CD14-positive monocyte (primary cell): Measurements from ENCODE around the gene RARRES1. TPM values are rescaled to one million over a fixed set of nuclear protein-coding genes. Genes with fewer than 3 reads are reported as not detected.

Source experiments
- DNase-seq, 3 donors: peaks; one replicate each; pipeline ENCODE4 v3.0.0-alpha.2; 2011 to 2022
- H2AFZ ChIP-seq: 2 replicates; pipeline ENCODE4 v1.6.0; 2012; ENCODE audit warnings: mild to moderate bottlenecking, low read depth, low read length, inconsistent platforms; ENCODE audit not compliant: insufficient read depth, poor library complexity, severe bottlenecking
- H3K27ac ChIP-seq, 2 donors: 1 replicate in 1 of 2; 2 replicates in 1 of 2; pipeline ENCODE4 v1.5.1; 2012 to 2013; ENCODE audit warnings: low read length in 2 of 2, control low read depth in 1 of 2, inconsistent platforms in 1 of 2, low read depth in 1 of 2, mild to moderate bottlenecking in 1 of 2
- H3K27me3 ChIP-seq, 2 donors: one replicate each; pipeline versions ENCODE4 v1.6.0 to v1.6.1; 2011 to 2013; ENCODE audit warnings: low read length in 2 of 2; ENCODE audit not compliant: control insufficient read depth in 2 of 2, insufficient read depth in 2 of 2
- H3K36me3 ChIP-seq, 2 donors: replicated peaks in 1 of 2; 1 replicate in 1 of 2; 2 replicates in 1 of 2; pipeline versions ENCODE4 v1.5.1 to v1.6.1; 2012 to 2013; ENCODE audit warnings: low read length in 2 of 2, control low read depth in 1 of 2, inconsistent platforms in 1 of 2, mild to moderate bottlenecking in 1 of 2; ENCODE audit not compliant: insufficient read depth in 2 of 2, control insufficient read depth in 1 of 2
- H3K4me1 ChIP-seq, 2 donors: 1 replicate in 1 of 2; 2 replicates in 1 of 2; pipeline versions ENCODE4 v1.5.1 to v1.6.1; 2012 to 2013; ENCODE audit warnings: low read length in 2 of 2, control low read depth in 1 of 2, inconsistent platforms in 1 of 2, mild to moderate bottlenecking in 1 of 2, moderate library complexity in 1 of 2; ENCODE audit not compliant: insufficient read depth in 2 of 2, control insufficient read depth in 1 of 2
- H3K4me2 ChIP-seq: replicated peaks from 2 replicates; pipeline ENCODE3; 2012; ENCODE audit warnings: low read length, moderate library complexity, mild to moderate bottlenecking; ENCODE audit not compliant: poor library complexity, severe bottlenecking; ENCODE audit errors: extremely low read depth
- H3K4me3 ChIP-seq, 3 experiments: fragments of 200-600 bp in 1 of 3; sonication (generic) in 1 of 3; replicated peaks in 1 of 3; 1 replicate in 2 of 3; 2 replicates in 1 of 3; pipeline ENCODE4 v1.5.1; 2011 to 2013; ENCODE audit warnings: low read length in 3 of 3, mild to moderate bottlenecking in 3 of 3, control low read depth in 2 of 3, low read depth in 2 of 3, inconsistent platforms in 1 of 3, moderate library complexity in 1 of 3
- H3K79me2 ChIP-seq: 2 replicates; pipeline ENCODE4 v1.6.0; 2012; ENCODE audit warnings: mild to moderate bottlenecking, control low read depth, inconsistent platforms, low read length, moderate library complexity; ENCODE audit not compliant: insufficient read depth
- H3K9ac ChIP-seq: 2 replicates; pipeline ENCODE4 v1.6.0; 2017; ENCODE audit warnings: low read length, mild to moderate bottlenecking; ENCODE audit not compliant: insufficient read depth, poor library complexity, severe bottlenecking
- H3K9me3 ChIP-seq, 2 donors: replicated peaks in 1 of 2; 1 replicate in 1 of 2; 2 replicates in 1 of 2; pipeline versions ENCODE4 v1.5.1 to v1.6.1; 2012 to 2013; ENCODE audit warnings: low read length in 2 of 2, control low read depth in 1 of 2; ENCODE audit not compliant: control insufficient read depth in 1 of 2, insufficient read depth in 1 of 2
- H4K20me1 ChIP-seq: 2 replicates; pipeline ENCODE4 v1.6.0; 2012; ENCODE audit warnings: mild to moderate bottlenecking, low read length, control low read depth, moderate library complexity; ENCODE audit not compliant: insufficient read depth
- H3K27ac Mint-ChIP-seq, 7 donors: one replicate each; pipeline ENCODE4 v1.8.0; 2020; ENCODE audit warnings: mild to moderate bottlenecking in 7 of 7, mixed read lengths in 7 of 7, moderate library complexity in 6 of 7, inconsistent platforms in 2 of 7
- H3K27me3 Mint-ChIP-seq, 3 donors: one replicate each; pipeline ENCODE4 v1.8.0; 2021 to 2022; ENCODE audit warnings: low read depth in 3 of 3, mild to moderate bottlenecking in 3 of 3, mixed read lengths in 3 of 3, moderate library complexity in 3 of 3, inconsistent platforms in 1 of 3
- H3K36me3 Mint-ChIP-seq, 2 donors: one replicate each; pipeline ENCODE4 v1.8.0; 2020; ENCODE audit warnings: mixed read lengths in 2 of 2, inconsistent platforms in 1 of 2, mild to moderate bottlenecking in 1 of 2
- H3K4me1 Mint-ChIP-seq: one replicate; pipeline ENCODE4 v1.8.0; 2020; ENCODE audit warnings: mild to moderate bottlenecking, mixed read lengths
- H3K4me3 Mint-ChIP-seq, 2 donors: one replicate each; pipeline ENCODE4 v1.8.0; 2020; ENCODE audit warnings: mild to moderate bottlenecking in 2 of 2, mixed read lengths in 2 of 2, moderate library complexity in 1 of 2
- H3K9me3 Mint-ChIP-seq, 7 donors: one replicate each; pipeline ENCODE4 v1.8.0; 2020 to 2022; ENCODE audit warnings: mixed read lengths in 7 of 7, mild to moderate bottlenecking in 6 of 7, moderate library complexity in 6 of 7, inconsistent platforms in 2 of 7
- CTCF ChIP-seq: fragments of 200-600 bp; IDR thresholded peaks from one replicate; pipeline ENCODE4 v1.8.0; 2022; ENCODE audit warnings: antibody characterized with exemption, mild to moderate bottlenecking
- WGBS: methylation state at CpG from one replicate; pipeline ENCODE4 v1.1.5; 2013; ENCODE audit warnings: missing lambda C conversion rate; ENCODE audit not compliant: insufficient coverage; 5-methylcytosine and 5-hydroxymethylcytosine counted together
- intact Hi-C, 2 donors: fragments of 100-400 bp; cut with micrococcal nuclease; formaldehyde crosslinking; loops; one replicate each; pipeline versions ENCODE4 v1.15.0 to v1.15.1; 2023
- polyA plus RNA-seq, 3 donors: library from polyadenylated mRNA; depleted of rRNA in 1 of 3; unstranded in 2 of 3; stranded (reverse) in 1 of 3; fragments of 300-500 nt in 2 of 3; fragments of >200 nt in 1 of 3; fragmentation: Illumina TruSeq in 2 of 3; gene quantifications; 1 replicate in 2 of 3; 2 replicates in 1 of 3; pipeline ENCODE4 v1.2.3, GENCODE V29; 2012 to 2021

RARRES1 gene
- polyA plus RNA-seq, 3 donors: not detected

DNA sequence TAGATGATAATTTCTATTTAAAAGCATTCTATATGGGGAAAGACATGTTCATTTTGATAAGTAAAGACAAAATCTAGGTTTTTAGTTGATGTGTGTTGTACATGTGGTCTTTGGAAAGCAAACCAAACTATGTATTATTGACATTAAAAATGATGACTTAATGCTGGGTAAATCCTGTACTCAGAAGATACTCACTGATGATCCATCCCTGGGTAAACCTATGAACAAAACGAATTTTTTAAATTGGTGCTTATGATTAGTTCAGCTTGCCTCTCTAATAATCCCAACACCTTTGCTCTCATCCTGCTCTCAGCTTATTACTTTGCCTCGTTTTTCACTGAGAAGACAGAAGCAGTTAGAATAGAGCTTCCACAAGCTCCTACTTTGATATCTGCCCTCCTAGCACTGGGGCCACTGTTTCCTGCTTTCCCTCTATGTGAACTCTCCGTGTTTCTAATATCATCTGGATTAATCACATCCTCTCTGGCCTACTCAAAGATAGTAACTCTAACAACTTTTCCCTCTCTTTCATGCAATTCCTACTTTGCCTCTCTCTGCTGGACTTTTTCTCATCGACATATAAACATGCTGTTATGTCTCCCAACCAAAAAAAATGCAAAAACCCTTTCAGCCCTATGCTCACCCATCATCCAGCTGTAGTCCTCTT, 29.3 kb downstream of the RARRES1 start:
- Mint-ChIP-seq H3K27ac (no peak overlapping the region), H3K4me1 (no peaks in the 10 kb centered on the region), H3K27me3 (no peaks in the 10 kb centered on the region), H3K4me3 (no peak overlapping the region), H3K36me3 (peaks cover 49 to 56% of the 10 kb centered on the region in 2 donors), H3K9me3 (no peaks in the 10 kb centered on the region)
- peaks cover 23 to 67% of the 10 kb centered on the region in 2 donors for H3K36me3 ChIP-seq
- intact Hi-C loops: no loop called here
- H3K27me3 ChIP-seq: no peaks in the 10 kb centered on the region
- 100% methylated on average over 3 of the region's 4 CpGs for WGBS
- H3K4me3 ChIP-seq: no peak overlapping the region
- TF ChIP-seq CTCF: no peak
- H3K4me2 ChIP-seq: no peak overlapping the region
- no peak overlapping the region for H2AFZ ChIP-seq
- no peak overlapping the region for H3K27ac ChIP-seq
- peaks cover 3% of the 10 kb centered on the region for H4K20me1 ChIP-seq
- H3K9ac ChIP-seq: no peak overlapping the region
- no peaks in the 10 kb centered on the region for H3K4me1 ChIP-seq
- no peaks in the 10 kb centered on the region for H3K79me2 ChIP-seq
- DNase-seq: no peak
- H3K9me3 ChIP-seq: no peaks in the 10 kb centered on the region

- Mint-ChIP-seq H3K4me1 (no peaks in the 10 kb centered on the region), H3K9me3 (no peaks in the 10 kb centered on the region), H3K27ac (no peak overlapping the region), H3K36me3 (peaks cover 41 to 47% of the 10 kb centered on the region in 2 donors), H3K4me3 (no peak overlapping the region), H3K27me3 (no peaks in the 10 kb centered on the region)
- WGBS: 100% methylated on average over 1 of the region's 4 CpGs
- H3K4me1 ChIP-seq: no peaks in the 10 kb centered on the region
- peaks cover 3% of the 10 kb centered on the region for H4K20me1 ChIP-seq
- H3K4me3 ChIP-seq: no peak overlapping the region
- no peak overlapping the region for H2AFZ ChIP-seq
- DNase-seq: no peak
- H3K79me2 ChIP-seq: no peaks in the 10 kb centered on the region
- H3K27me3 ChIP-seq: no peaks in the 10 kb centered on the region
- H3K36me3 ChIP-seq: peaks cover 17 to 56% of the 10 kb centered on the region in 2 donors
- no peaks in the 10 kb centered on the region for H3K9me3 ChIP-seq
- intact Hi-C loops: no loop called here
- no peak for TF ChIP-seq CTCF
- H3K9ac ChIP-seq: no peak overlapping the region
- H3K4me2 ChIP-seq: no peak overlapping the region
- no peak overlapping the region for H3K27ac ChIP-seq
Observed at GRCh38 chr3:158701420-158702065, 30.7 kb downstream of the RARRES1 start.
